OCI-LY7 (cell line): ENCODE measurements around the gene ACTG2.

Experiments used
- EZH2phosphoT487 ChIP-seq: fragments of 200-600 bp; sonication (generic); IDR thresholded peaks from 2 replicates; pipeline ENCODE4 v1.6.1; 2018; ENCODE audit warnings: low read depth, borderline replicate concordance, mild to moderate bottlenecking, mixed run types, antibody characterized with exemption, low read length, moderate library complexity, mixed read lengths
- TF ChIP-seq, protein P1 (sequence below): fragments of 200-600 bp; sonication (generic); conservative IDR thresholded peaks from 2 replicates; pipeline ENCODE4 v1.5.1; 2014; ENCODE audit warnings: mild to moderate bottlenecking, antibody characterized with exemption, low read length, moderate library complexity, mixed read lengths

DNA sequence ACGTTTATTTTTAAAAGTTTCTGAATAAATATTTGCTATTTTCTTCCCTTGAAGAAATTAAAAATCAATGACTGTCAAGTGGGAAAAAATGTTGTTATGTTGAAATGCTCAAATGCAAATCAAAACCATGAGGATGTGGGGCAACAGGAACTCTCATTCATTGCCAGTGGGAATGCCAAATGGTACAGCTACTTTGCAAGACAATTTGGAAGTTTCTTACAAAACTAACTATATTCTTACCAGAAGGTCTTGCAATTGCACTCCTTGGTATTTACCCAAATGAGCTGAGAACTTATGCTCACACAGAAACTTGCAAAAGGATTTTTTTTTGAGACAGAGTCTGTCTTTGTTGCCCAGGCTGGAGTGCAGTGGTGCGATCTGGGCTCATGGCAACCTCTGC lies 7.4 kb upstream of the ACTG2 start:
- TF ChIP-seq, protein P1, sequence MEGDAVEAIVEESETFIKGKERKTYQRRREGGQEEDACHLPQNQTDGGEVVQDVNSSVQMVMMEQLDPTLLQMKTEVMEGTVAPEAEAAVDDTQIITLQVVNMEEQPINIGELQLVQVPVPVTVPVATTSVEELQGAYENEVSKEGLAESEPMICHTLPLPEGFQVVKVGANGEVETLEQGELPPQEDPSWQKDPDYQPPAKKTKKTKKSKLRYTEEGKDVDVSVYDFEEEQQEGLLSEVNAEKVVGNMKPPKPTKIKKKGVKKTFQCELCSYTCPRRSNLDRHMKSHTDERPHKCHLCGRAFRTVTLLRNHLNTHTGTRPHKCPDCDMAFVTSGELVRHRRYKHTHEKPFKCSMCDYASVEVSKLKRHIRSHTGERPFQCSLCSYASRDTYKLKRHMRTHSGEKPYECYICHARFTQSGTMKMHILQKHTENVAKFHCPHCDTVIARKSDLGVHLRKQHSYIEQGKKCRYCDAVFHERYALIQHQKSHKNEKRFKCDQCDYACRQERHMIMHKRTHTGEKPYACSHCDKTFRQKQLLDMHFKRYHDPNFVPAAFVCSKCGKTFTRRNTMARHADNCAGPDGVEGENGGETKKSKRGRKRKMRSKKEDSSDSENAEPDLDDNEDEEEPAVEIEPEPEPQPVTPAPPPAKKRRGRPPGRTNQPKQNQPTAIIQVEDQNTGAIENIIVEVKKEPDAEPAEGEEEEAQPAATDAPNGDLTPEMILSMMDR, result no peak
- no peak for TF ChIP-seq EZH2phosphoT487
